NCI-H1417 treated with DMSO at 0.1 percent for 48 hours (cell line): ENCODE measurements around the gene ZRANB3.

ENCODE experiments used
- DNase-seq: peaks from one replicate; lab custom pipeline; 2025; lab: John Stamatoyannopoulos, UW

The ZRANB3 gene

GRCh38 chr2:135248611-135249010, 282.4 kb downstream of the ZRANB3 start:
- DNase-seq = no peak

DNA sequence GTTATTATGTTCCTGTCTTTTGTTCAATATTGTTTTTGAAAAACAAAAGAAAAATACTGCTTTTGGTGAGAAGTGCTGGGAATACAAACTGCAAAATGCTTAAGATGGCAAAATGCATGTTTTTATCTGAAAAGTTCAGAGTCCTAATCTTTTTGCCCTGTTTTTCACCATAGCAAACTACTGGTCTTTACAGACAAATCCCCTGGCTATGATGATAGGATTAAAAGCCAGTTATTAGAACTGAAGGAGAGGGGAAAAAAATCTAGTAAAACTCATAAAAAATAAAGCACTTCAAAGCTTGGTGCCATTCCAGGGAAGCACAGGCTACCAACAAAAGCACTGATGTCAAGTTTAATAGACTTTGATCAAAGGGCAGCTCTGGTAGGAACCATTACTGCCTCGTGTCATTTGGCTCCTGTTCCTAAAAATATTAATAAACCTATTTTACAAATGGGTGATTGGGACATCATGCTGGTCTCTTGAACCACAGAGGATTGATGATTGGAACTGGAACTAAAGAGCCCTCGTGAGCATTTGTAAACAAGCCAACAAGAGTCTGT, 284.2 kb downstream of the ZRANB3 start:
- DNase-seq = no peak

GRCh38 chr2:135245071-135245470, 285.9 kb downstream of the ZRANB3 start:
- DNase-seq = no peak

GRCh38 chr2:135238651-135239050, 292.4 kb downstream of the ZRANB3 start:
- DNase-seq = no peak

DNA sequence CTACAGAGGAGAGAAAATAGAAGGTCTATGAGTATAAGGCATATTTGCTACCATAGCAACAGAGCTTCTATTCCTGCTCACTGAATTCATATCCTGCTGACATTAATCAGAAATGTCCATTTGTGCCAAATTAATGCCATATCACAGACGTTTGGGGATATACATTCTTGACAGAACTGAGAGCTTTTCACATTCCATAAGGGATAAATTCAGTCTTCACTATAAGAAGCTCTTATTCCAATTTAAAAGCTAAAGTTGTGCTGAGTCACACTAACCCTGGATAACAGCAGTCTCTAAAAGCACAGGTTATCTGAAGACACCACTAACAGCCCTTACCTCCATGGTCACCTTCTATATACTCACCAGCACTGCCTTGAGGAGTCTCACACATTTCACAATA, 300.9 kb downstream of the ZRANB3 start:
- DNase-seq = no peak

DNA sequence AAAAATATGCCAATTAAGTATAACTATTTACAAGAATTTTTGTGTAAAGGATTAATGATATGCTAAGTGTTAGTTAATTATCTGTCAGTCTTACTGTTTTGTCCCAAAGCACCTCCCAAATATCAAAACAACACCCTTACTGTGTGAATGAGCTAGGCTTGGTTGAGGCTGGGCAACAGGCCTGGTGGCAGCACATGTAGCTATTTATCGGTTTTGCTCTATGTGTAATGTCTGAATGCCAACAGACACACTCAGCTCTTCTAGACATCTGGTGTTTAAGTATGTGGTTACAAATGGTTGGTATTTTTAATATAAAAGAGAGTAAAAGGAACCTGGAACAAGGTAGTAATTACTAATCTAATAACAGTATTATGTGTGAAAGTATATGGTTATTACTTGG, 303.6 kb downstream of the ZRANB3 start:
- DNase-seq = no peak

DNA sequence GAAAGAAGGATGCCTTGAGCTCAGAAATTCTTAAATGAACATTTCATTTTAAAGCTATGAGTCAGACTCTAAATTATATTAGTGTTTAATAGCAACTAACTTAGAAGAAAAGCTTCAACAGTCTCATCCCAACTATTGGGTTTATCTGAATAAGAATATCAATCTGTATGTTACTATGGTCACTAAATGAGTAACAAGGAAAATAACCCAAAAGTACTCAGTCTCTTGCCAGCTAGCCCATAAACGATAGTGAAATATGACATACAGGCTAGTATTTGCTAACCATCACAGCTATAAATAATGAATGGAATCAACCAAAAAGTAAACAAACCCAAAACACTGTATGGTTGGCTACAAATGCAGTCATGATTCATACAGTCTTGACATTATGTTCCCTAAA, 304.1 kb downstream of the ZRANB3 start:
- no peak for DNase-seq

GRCh38 chr2:135225781-135226180, 305.2 kb downstream of the ZRANB3 start:
- no peak for DNase-seq

- no peak for DNase-seq
These were observed 311.8 kb downstream of the ZRANB3 start for GRCh38 chr2:135219226-135219625.

DNA sequence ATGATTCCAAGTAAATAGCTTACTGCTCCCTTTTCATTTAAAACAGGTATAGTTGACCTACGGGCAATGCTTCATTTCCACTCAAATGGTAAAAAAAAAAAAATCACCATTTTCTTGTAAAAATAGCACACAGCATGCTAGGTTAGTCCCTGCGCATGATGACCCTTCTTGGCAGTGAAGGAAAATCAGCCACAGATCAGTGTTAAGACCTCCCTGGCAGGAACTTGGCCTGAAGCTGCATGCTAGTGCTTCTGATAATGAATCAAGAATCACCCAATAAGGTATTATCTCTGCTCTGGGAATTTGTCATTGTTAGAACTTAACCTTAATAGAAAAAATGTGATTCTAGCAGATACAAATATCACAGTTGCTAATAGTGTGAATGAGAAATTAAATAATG, 312.6 kb downstream of the ZRANB3 start:
- DNase-seq = no peak

DNA sequence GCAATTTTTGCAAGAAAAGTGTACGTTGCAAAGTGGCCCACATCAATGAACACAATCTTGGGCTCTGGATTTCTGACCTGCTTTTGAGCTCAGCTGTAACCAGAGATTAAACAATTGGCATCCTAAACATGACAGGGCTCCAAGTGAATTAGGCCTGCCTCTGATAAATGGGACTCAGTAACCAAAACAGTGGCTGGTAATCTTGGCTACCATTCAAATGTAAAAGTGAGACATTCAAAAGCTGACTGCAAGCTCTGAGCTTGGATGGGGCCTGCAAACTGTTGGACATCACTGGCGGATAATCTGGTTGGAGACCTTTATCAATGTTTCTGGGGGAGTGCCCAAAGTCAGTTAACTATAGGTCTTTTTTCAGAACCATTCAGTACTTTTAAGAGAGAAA, 318.3 kb downstream of the ZRANB3 start:
- DNase-seq = no peak

GRCh38 chr2:135208016-135208415, 323.0 kb downstream of the ZRANB3 start:
- no peak for DNase-seq

- DNase-seq = no peak
These were observed 327.1 kb downstream of the ZRANB3 start for GRCh38 chr2:135203944-135204343.

DNA sequence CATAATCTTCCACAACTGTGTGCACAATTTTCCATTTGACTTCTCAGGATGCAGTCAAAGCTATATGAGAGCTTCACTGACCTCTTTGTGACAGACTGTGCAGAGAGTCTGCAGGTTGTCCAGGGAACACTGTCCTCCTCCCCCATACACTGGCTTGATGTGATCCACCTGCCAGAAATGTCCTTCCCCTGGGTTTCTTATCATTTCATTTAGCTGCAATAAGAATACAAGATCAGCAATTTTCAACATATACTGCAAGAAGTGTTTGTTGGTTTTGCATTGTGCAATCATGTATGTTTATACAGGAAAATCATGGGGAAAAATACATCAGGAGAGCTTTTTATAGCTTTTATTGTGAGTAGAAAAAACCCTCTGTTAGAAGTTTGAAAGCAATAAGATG, 328.3 kb downstream of the ZRANB3 start:
- no peak for DNase-seq

DNA sequence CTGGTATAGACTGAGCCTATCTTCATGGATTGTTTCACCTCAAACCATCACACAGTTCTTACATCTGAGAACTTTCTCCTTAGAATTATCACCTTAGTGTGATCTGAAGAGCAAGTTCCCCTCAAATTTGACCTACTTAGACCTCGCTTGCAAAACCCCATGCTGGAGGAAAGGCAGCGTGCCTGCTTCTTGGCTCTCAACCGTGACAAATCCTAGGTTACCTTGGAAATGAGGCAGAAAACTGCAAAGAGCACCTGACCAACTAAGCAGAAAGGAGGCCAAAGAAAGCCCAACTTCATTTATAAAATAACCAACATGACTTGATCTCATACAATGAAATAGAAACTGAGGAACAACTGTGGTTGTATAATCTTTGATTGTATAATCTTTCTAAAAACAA, 332.5 kb downstream of the ZRANB3 start:
- DNase-seq = no peak

DNA sequence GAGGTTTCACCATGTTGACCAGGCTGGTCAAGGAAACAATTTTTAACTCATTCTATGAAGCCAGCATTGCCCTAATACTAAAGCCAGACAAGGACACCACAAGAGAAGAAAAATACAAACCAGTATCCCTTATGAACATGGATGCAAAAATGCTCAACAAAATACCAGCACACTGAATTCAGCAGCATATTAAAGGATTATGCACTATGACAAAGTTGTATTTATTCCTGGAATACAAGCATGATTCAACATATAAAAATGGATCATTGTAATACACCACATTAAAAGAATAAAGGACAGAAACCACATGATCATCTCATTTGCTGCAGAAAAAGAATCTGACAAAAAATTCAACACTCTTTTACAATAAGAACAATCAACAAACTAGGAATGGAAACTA, 340.2 kb downstream of the ZRANB3 start:
- no peak for DNase-seq

DNA sequence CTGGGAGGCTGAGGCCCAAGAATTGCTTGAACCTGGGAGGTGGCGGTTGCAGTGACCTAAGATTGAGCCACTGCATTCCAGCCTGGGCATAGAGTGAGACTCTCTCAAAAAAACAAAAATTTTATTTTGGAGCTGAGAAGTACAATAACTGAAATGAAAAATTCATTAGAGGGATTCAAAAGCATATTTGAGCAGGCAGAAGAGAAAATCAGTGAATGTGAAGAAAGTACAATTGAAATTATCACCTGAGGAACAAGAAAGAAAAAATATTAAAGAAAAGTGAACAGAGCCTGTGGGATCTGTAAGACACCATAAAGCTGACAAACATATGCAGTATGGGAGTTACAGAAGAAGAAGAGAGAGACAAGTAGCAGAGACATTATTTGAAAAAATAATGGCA, 341.9 kb downstream of the ZRANB3 start:
- DNase-seq = no peak

GRCh38 chr2:135187270-135187669, 343.7 kb downstream of the ZRANB3 start:
- no peak for DNase-seq

DNA sequence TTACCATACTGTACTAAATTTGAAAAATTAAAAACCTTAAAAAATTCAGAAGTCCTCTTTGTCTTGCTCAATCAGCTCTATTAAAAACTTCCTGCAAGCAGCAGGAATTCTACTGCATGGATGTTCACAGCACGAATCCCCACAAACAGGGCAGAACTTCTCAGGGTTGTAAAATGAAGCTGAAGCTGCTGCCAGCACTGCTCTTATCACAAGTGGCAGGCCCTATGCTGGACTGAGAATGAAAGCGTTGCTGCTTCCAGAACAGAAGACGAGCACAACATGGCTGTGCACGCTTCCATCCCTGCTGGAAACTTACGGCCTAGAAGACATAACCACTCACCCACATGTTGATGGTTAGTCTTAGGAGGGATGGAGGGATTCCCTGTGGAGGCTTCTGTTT, 345.0 kb downstream of the ZRANB3 start:
- no peak for DNase-seq

DNA sequence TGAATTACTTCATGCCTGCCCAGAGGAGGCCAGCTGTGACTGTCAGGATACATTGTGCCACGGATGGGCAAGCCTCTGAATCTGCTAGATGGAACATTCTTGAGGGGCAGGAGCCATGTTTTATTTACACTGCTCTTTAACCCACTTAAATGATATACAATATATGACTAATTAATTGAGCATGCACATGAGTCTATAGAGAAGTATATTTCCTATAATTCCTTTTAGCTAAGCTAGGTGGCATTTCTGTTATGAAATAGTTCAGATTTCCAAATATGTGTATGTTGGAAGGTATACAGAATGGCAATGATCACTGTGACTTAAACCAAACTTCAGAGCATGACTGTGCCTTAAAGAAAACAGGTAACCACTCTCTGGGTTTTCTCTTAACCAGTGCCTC, 347.2 kb downstream of the ZRANB3 start:
- no peak for DNase-seq

DNA sequence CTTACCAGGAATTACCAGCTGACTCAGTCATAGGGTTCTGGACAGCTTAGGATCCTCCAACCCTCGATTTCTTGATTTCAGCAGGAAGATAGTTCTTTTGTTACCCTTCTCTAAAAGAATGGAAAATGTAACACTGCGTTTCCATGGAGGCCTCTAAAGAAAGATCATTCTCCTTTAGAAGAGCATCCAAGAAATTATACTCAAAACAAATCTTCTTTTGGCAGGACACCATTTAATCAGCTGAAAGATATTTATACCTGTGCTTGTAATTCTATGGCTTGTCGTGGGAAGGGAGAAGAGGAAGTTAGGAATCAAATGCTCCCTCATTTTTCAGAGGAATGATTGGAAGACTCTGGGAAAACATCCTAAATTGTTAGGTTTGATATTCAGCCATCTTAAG, 348.4 kb downstream of the ZRANB3 start:
- DNase-seq = no peak

DNA sequence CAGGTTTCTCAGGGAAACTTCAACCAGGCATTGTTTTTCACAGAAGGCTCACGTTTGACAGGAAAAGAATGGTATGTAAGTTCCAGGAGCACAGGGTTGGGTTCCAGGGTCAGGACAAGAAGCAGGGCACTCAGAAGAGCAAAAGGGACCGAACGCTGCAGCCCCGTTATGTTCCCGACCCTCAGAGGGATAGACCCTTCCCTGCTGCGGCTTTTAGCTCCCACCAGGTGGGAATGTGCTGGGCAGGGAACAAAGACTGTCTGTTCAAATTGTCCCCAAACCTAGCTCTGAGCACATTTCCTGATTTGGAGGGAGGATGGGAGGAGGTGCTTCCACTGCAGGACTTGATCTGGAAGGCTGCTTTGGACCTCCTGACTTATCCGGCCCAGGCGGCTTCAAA, 348.8 kb downstream of the ZRANB3 start:
- no peak for DNase-seq

- no peak for DNase-seq
These were observed 351.3 kb downstream of the ZRANB3 start for GRCh38 chr2:135179689-135180088.

DNA sequence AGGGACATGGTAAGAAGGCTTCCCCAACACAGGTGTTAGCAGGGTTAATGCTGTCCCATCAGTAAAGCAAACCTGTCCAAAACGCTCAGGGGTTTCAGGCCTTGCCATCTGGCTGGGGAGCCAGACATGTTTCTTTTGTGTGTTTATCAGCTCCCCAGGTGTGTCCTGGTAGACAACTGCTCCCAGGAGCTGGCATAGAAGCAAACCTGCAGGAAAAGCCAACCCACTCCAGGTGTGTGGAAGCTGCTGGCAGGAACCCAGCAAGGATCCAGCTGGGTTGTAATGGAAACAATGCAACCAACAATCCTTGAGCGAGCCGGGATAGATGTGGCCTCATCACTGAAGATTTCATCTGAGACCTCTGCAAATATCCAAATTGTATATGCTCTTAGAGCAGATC, 355.8 kb downstream of the ZRANB3 start:
- no peak for DNase-seq

DNA sequence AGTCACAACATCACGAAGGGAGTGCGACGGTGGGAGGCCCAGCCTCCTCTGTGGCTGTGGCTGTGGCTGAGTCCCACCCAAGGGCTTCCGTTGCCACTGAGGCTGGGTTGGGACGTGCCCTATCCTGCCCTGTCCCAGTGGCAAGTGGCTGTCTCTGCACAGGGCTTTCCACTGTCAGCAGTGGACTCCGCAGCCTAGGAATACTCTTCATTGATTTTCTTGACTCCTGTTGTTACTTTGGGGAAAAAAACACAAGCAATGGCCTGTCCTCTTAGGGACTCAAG, 356.3 kb downstream of the ZRANB3 start:
- no peak for DNase-seq
